HepG2 (cell line): ENCODE results near the gene STAG3. TPM values are rescaled to one million over a fixed set of nuclear protein-coding genes. Genes with fewer than 3 reads are reported as not detected.

Source experiments
- ATAC-seq: fragments of 200-7000 bp; cut with Tn5 transposase; 3 replicates; pipeline ENCODE4 v1.9.1; 2020; ENCODE audit warnings: mild to moderate bottlenecking, moderate library complexity
- BruUV-seq: library from RNA; stranded (reverse); fragments of 400-500 nt; replicated peaks from 2 replicates; lab custom pipeline; 2021; lab: Mats Ljungman, UMichigan
- CTCF ChIA-PET: fragments of 300-600 bp; formaldehyde crosslinking; extraction: SDS; loops from one replicate; lab custom pipeline; 2021; ENCODE audit warnings: low total read pairs, inconsistent platforms, low intra/inter-chr PET ratio; lab: Yijun Ruan, JAX
- POLR2A ChIA-PET: fragments of 350-600 bp; sonication (Branson Sonifier 250); formaldehyde crosslinking; loops from one replicate; lab custom pipeline; 2020; ENCODE audit warnings: antibody characterized with exemption, inconsistent platforms; lab: Yijun Ruan, JAX
- DNase-seq: peaks from one replicate; pipeline ENCODE4 v3.0.0-alpha.2; 2015; ENCODE audit warnings: low spot score
- FAIRE-seq: peaks from 3 replicates; lab custom pipeline; 2011; peaks lifted over from hg19 to GRCh38; lab: Jason Lieb, UNC
- H2AFZ ChIP-seq: one replicate; pipeline ENCODE4 v1.6.1; 2011; ENCODE audit warnings: low read length, inconsistent platforms
- H3K27ac ChIP-seq: fragments of 300-600 bp; 3 replicates; pipeline ENCODE4 v1.8.0; 2011; ENCODE audit warnings: mixed run types, mild to moderate bottlenecking, mixed read lengths, low read length, inconsistent platforms; ENCODE audit not compliant: insufficient read depth; ENCODE audit errors: extremely low read length
- H3K27me3 ChIP-seq, 2 experiments: fragments of 200-600 bp in 1 of 2; 2 replicates in 1 of 2; 3 replicates in 1 of 2; pipeline versions ENCODE4 v1.6.0 to v1.8.0; 2011; ENCODE audit warnings: low read length in 2 of 2, mild to moderate bottlenecking in 2 of 2, moderate library complexity in 2 of 2, inconsistent platforms in 1 of 2; ENCODE audit not compliant: insufficient read depth in 2 of 2, control insufficient read depth in 1 of 2
- H3K36me3 ChIP-seq, 2 experiments: fragments of 200-600 bp in 1 of 2; replicated peaks in 1 of 2; 2 replicates in 1 of 2; 3 replicates in 1 of 2; pipeline versions ENCODE4 v1.5.1 to v1.8.0; 2011; ENCODE audit warnings: low read length in 2 of 2, inconsistent platforms in 1 of 2; ENCODE audit not compliant: insufficient read depth in 2 of 2, control insufficient read depth in 1 of 2
- H3K4me1 ChIP-seq: 2 replicates; pipeline ENCODE4 v1.5.1; 2012; ENCODE audit warnings: low read length, inconsistent platforms; ENCODE audit not compliant: insufficient read depth
- H3K4me2 ChIP-seq: 2 replicates; pipeline ENCODE4 v1.6.0; 2011; ENCODE audit warnings: low read depth, low read length, inconsistent platforms
- H3K4me3 ChIP-seq, 3 experiments: fragments of 200-600 bp in 1 of 3; sonication (generic), shearing (Covaris generic) in 1 of 3; replicated peaks in 1 of 3; 2 replicates each; pipeline ENCODE4 v1.5.1; 2011 to 2016; ENCODE audit warnings: low read length in 3 of 3, inconsistent platforms in 2 of 3, low read depth in 2 of 3, mild to moderate bottlenecking in 2 of 3, control low read depth in 1 of 3, mixed read lengths in 1 of 3; ENCODE audit not compliant: insufficient read depth in 1 of 3
- H3K79me2 ChIP-seq: one replicate; pipeline ENCODE4 v1.6.1; 2011; ENCODE audit warnings: low read length, inconsistent platforms; ENCODE audit not compliant: insufficient read depth
- H3K9ac ChIP-seq: 2 replicates; pipeline ENCODE4 v1.6.0; 2011; ENCODE audit warnings: mild to moderate bottlenecking, low read depth, low read length, inconsistent platforms; ENCODE audit not compliant: insufficient read depth
- H3K9me3 ChIP-seq: 2 replicates; pipeline ENCODE4 v1.5.1; 2012; ENCODE audit warnings: mild to moderate bottlenecking, low read length
- H4K20me1 ChIP-seq: 2 replicates; pipeline ENCODE4 v1.6.0; 2011; ENCODE audit warnings: inconsistent platforms, mild to moderate bottlenecking, low read length, moderate library complexity; ENCODE audit not compliant: insufficient read depth
- JUN ChIP-seq: sonication (generic); formaldehyde crosslinking; IDR thresholded peaks from 2 replicates; pipeline ENCODE4 v1.4.0; 2020; ENCODE audit warnings: mild to moderate bottlenecking, missing genetic modification reagents
- KDM5B ChIP-seq: sonication (generic); formaldehyde crosslinking; IDR thresholded peaks from 2 replicates; pipeline ENCODE4 v1.4.0; 2020; ENCODE audit warnings: missing genetic modification reagents, mild to moderate bottlenecking, borderline replicate concordance
- MAFK ChIP-seq, 2 experiments: IDR thresholded peaks in 1 of 2; conservative IDR thresholded peaks in 1 of 2; 2 replicates each; pipeline ENCODE4 v1.6.1; 2011; ENCODE audit warnings: improper control_type of control experiment in 2 of 2, low read length in 2 of 2
- MYNN ChIP-seq: sonication (generic); formaldehyde crosslinking; IDR thresholded peaks from 2 replicates; pipeline ENCODE4 v1.4.0; 2020; ENCODE audit warnings: mild to moderate bottlenecking, low read depth, missing genetic modification reagents
- SNAI1 ChIP-seq: sonication (generic); formaldehyde crosslinking; IDR thresholded peaks from 2 replicates; pipeline ENCODE4 v1.5.0; 2020; ENCODE audit warnings: mild to moderate bottlenecking, missing genetic modification reagents, borderline replicate concordance
- XRCC5 ChIP-seq: fragments of 200-400 bp; formaldehyde crosslinking; optimal IDR thresholded peaks from 2 replicates; pipeline ENCODE3; 2017; ENCODE audit warnings: mild to moderate bottlenecking, low read length
- YEATS2 ChIP-seq: sonication (generic); formaldehyde crosslinking; IDR thresholded peaks from 2 replicates; pipeline ENCODE4 v1.4.0; 2020; ENCODE audit warnings: missing genetic modification reagents, borderline replicate concordance
- ZFP62 ChIP-seq: sonication (generic); formaldehyde crosslinking; IDR thresholded peaks from 2 replicates; pipeline ENCODE4 v1.4.0; 2020; ENCODE audit warnings: missing genetic modification reagents
- ZMYM3 ChIP-seq: sonication (generic); formaldehyde crosslinking; IDR thresholded peaks from 2 replicates; pipeline ENCODE4 v1.5.1; 2020; ENCODE audit warnings: mild to moderate bottlenecking, missing genetic modification reagents
- ZNF768 ChIP-seq: sonication (generic); formaldehyde crosslinking; IDR thresholded peaks from 2 replicates; pipeline ENCODE4 v1.4.0; 2020; ENCODE audit warnings: missing genetic modification reagents
- WGBS: methylation state at CpG from one replicate; pipeline ENCODE4 v1.1.6; 2017; ENCODE audit warnings: low lambda C conversion rate; 5-methylcytosine and 5-hydroxymethylcytosine counted together
- in situ Hi-C: cut with HindIII; loops from 2 replicates; pipeline ENCODE4 v1.10.0; 2017; ENCODE audit warnings: low pct_unique_long_range_greater_than_20kb; ENCODE audit not compliant: extremely low pct_ligation_motif_present
- intact Hi-C: fragments of 100-400 bp; cut with micrococcal nuclease; formaldehyde crosslinking; loops from one replicate; pipeline ENCODE4 v1.10.0; 2022; ENCODE audit not compliant: unreplicated experiment
- polyA plus RNA-seq, 8 experiments: library from polyadenylated mRNA; depleted of rRNA in 3 of 8; stranded (reverse) in 7 of 8; unstranded in 1 of 8; fragments of >200 nt; fragmentation: Illumina TruSeq in 4 of 8; extraction: Trizol in 4 of 8; gene quantifications; 2 replicates each; pipeline versions ENCODE4 v1.2.1 to v1.2.3, GENCODE V29; 2011 to 2016; ENCODE audit warnings: low read depth in 4 of 8, missing spikeins in 1 of 8, mixed read lengths in 1 of 8; ENCODE audit not compliant: insufficient read depth in 1 of 8
- total RNA-seq, 5 experiments: library from RNA; depleted of rRNA; stranded (reverse); fragments of >200 nt; fragmentation: Illumina TruSeq; extraction: Trizol; gene quantifications; 2 replicates each; pipeline ENCODE4 v1.2.3, GENCODE V29; 2016; ENCODE audit warnings: low read depth in 1 of 5
- TF ChIP-seq, protein P1 (sequence below): sonication (generic); formaldehyde crosslinking; IDR thresholded peaks from 2 replicates; pipeline ENCODE4; 2020; ENCODE audit warnings: missing genetic modification reagents, mild to moderate bottlenecking, borderline replicate concordance
- TF ChIP-seq, protein P2 (sequence below): sonication (generic); formaldehyde crosslinking; IDR thresholded peaks from 2 replicates; pipeline ENCODE4 v1.8.0; 2022; ENCODE audit warnings: missing genetic modification reagents, mild to moderate bottlenecking, moderate library complexity, borderline replicate concordance
- TF ChIP-seq, protein P3 (sequence below): fragments of 450-650 bp; IDR thresholded peaks from 2 replicates; pipeline ENCODE4 v1.6.1; 2016

The STAG3 gene
- total and polyA plus RNA-seq, 2 of the 13 experiments (the other 11 are each of a cell fraction or from before 2014, with no cell fraction given) = 0.09 to 0.33 TPM

DNA sequence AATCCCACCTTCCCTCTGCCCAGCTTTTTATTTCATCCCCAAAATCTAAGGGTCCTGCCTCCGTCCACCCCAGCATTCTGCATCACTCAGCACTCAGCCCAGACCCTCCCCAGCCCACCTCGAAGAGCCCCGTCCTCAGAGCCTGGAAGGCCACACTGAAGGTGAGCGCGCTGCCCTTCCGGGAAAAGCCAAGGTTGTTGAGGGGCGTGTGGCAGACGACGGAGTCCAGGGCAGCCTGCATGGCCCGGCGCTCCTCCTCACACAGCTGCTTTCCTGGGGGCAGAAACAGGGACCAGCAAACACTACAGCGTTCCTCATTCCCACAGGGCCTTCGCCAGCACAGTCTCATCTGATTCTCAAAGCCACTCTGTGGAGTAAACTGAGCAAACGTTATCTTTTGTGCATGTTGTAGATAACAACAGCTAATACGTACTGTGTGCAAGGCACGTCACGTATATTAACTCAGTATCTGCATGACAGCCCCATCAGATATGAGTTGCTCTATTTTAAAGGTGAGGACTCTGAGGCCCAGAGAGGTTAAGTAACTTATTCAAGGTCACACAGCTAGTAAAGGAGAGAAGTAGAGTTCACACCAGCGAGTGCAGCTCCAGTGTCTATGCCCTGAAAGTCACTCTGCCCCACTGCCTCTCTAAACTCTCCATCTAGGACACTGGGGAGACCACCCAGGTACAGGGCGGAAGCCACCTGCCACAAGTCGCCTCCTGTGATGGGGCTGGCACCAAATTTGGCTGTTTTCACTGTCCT, 22.0 kb upstream of the STAG3 start:
- POLR2A ChIA-PET = no interaction called here
- H3K27ac ChIP-seq = no peak overlapping the region
- H3K79me2 ChIP-seq = peaks cover 2% of the 10 kb centered on the region
- H2AFZ ChIP-seq = no peak overlapping the region
- BruUV-seq = no TSS peak
- no peak for FAIRE-seq
- H4K20me1 ChIP-seq = peaks cover 6% of the 10 kb centered on the region; the same call in 1 of the 2 replicates
- ATAC-seq = no peak
- intact Hi-C loops = no loop called here
- H3K27me3 ChIP-seq = peaks cover 0 to 4% of the 10 kb centered on the region in 2 experiments; a peak in 1 of 5 replicates
- DNase-seq = no peak
- TF ChIP-seq KDM5B = no peak
- TF ChIP-seq ZMYM3 = peak; percentile 55
- no peak for TF ChIP-seq MYNN (CRISPR knock-in tag)
- TF ChIP-seq, protein P1, sequence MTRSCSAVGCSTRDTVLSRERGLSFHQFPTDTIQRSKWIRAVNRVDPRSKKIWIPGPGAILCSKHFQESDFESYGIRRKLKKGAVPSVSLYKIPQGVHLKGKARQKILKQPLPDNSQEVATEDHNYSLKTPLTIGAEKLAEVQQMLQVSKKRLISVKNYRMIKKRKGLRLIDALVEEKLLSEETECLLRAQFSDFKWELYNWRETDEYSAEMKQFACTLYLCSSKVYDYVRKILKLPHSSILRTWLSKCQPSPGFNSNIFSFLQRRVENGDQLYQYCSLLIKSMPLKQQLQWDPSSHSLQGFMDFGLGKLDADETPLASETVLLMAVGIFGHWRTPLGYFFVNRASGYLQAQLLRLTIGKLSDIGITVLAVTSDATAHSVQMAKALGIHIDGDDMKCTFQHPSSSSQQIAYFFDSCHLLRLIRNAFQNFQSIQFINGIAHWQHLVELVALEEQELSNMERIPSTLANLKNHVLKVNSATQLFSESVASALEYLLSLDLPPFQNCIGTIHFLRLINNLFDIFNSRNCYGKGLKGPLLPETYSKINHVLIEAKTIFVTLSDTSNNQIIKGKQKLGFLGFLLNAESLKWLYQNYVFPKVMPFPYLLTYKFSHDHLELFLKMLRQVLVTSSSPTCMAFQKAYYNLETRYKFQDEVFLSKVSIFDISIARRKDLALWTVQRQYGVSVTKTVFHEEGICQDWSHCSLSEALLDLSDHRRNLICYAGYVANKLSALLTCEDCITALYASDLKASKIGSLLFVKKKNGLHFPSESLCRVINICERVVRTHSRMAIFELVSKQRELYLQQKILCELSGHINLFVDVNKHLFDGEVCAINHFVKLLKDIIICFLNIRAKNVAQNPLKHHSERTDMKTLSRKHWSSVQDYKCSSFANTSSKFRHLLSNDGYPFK (CRISPR knock-in tag) = no peak
- TF ChIP-seq ZNF768 (CRISPR knock-in tag) = peak; percentile 93
- no peak for TF ChIP-seq JUN (CRISPR knock-in tag)
- TF ChIP-seq, protein P2, sequence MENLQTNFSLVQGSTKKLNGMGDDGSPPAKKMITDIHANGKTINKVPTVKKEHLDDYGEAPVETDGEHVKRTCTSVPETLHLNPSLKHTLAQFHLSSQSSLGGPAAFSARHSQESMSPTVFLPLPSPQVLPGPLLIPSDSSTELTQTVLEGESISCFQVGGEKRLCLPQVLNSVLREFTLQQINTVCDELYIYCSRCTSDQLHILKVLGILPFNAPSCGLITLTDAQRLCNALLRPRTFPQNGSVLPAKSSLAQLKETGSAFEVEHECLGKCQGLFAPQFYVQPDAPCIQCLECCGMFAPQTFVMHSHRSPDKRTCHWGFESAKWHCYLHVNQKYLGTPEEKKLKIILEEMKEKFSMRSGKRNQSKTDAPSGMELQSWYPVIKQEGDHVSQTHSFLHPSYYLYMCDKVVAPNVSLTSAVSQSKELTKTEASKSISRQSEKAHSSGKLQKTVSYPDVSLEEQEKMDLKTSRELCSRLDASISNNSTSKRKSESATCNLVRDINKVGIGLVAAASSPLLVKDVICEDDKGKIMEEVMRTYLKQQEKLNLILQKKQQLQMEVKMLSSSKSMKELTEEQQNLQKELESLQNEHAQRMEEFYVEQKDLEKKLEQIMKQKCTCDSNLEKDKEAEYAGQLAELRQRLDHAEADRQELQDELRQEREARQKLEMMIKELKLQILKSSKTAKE (CRISPR knock-in tag) = no peak
- no peak for TF ChIP-seq SNAI1
- TF ChIP-seq ZFP62 (CRISPR knock-in tag) = no peak
- no peak for TF ChIP-seq XRCC5
- TF ChIP-seq YEATS2 (CRISPR knock-in tag) = no peak
- TF ChIP-seq, protein P3, sequence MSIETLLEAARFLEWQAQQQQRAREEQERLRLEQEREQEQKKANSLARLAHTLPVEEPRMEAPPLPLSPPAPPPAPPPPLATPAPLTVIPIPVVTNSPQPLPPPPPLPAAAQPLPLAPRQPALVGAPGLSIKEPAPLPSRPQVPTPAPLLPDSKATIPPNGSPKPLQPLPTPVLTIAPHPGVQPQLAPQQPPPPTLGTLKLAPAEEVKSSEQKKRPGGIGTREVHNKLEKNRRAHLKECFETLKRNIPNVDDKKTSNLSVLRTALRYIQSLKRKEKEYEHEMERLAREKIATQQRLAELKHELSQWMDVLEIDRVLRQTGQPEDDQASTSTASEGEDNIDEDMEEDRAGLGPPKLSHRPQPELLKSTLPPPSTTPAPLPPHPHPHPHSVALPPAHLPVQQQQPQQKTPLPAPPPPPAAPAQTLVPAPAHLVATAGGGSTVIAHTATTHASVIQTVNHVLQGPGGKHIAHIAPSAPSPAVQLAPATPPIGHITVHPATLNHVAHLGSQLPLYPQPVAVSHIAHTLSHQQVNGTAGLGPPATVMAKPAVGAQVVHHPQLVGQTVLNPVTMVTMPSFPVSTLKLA = no peak
- TF ChIP-seq MAFK (conservative IDR thresholded peaks at IDR 0.05 in 1 of 2, IDR thresholded peaks at IDR 0.05 in 1 of 2; ENCODE audit: low read length in 2 of 2) = no peak
- peaks cover 6 to 24% of the 10 kb centered on the region in 2 experiments for H3K36me3 ChIP-seq
- H3K9ac ChIP-seq = no peak overlapping the region
- no peak overlapping the region for H3K4me2 ChIP-seq
- peaks cover 68% of the 10 kb centered on the region for H3K4me1 ChIP-seq
- CTCF ChIA-PET = no interaction called here
- no peak overlapping the region for H3K4me3 ChIP-seq
- 94% methylated on average over 20 of the region's 20 CpGs for WGBS
- H3K9me3 ChIP-seq = no peaks in the 10 kb centered on the region
- in situ Hi-C loops = no loop called here
